Measurements from ENCODE around the gene ZNF385B. TPM values are rescaled to one million over a fixed set of nuclear protein-coding genes. Genes with fewer than 3 reads are reported as not detected.

Gene ZNF385B
- polyA plus RNA-seq, 1 donor (not counting 4 experiments of a cell fraction or from before 2014, with no cell fraction given) = 0.17 TPM

DNA sequence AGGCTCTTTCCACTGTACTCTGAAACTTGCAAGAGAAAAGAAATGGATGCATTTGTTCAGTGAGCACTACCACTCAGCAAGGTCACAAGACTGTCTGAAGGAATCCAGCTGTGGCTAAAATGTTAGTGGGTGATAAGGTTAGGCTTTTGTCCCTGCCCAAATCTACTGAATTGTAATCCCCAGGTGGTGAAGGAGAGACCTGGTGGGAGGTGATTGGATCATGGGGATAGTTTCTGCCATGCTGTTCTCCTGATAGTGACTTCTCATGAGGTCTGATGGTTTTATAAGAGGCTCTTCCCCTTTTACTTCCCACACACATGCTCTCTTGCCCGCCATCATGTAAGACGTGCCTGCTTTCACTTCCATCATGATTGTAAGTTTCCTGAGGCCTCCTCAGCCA is 68.2 kb downstream of the ZNF385B start:
- Histone ChIP-seq H3K27me3 (ENCODE audit: control insufficient read depth, extremely low read depth, insufficient read depth, low read length) (no peaks in the 10 kb centered on the region), H3K4me3 (ENCODE audit: control insufficient read depth in 2 of 3, extremely low read depth in 1 of 3, insufficient read depth in 2 of 3, low read depth in 1 of 3, low read length in 3 of 3) (no peak overlapping the region), H3K4me1 (ENCODE audit: control insufficient read depth, extremely low read depth, insufficient read depth, low read length) (peaks cover 9% of the 10 kb centered on the region), H3K4me2 (ENCODE audit: control insufficient read depth, extremely low read depth, insufficient read depth, low read depth, low read length) (no peak overlapping the region), H3K9me3 (ENCODE audit: control insufficient read depth, low read depth, low read length) (no peaks in the 10 kb centered on the region), H3K9ac (ENCODE audit: control insufficient read depth, extremely low read depth, insufficient read depth, low read length) (no peak overlapping the region), H4K20me1 (ENCODE audit: control insufficient read depth, extremely low read depth, insufficient read depth, low read length) (no peaks in the 10 kb centered on the region), H3K36me3 (ENCODE audit: control insufficient read depth in 2 of 2, extremely low read depth in 1 of 2, insufficient read depth in 2 of 2, low read length in 2 of 2) (no peaks in the 10 kb centered on the region), H3K9me1 (ENCODE audit: control insufficient read depth, extremely low read depth, insufficient read depth, low read length) (no peaks in the 10 kb centered on the region), H2AFZ (ENCODE audit: control insufficient read depth, low read length) (no peak overlapping the region), H3K79me2 (ENCODE audit: control insufficient read depth, insufficient read depth, low read length) (no peaks in the 10 kb centered on the region), H3K27ac (ENCODE audit: control insufficient read depth, insufficient read depth, low read length) (no peak overlapping the region)
- DNase-seq (ENCODE audit: low read depth, low spot score) (no peak), FAIRE-seq (no peak)
- dilution Hi-C loops (cut with MboI; ENCODE audit: extremely low pct_ligation_motif_present, low sequenced_read_pairs) = no loop called here
- TF ChIP-seq EZH2 (IDR thresholded peaks at IDR 0.05; ENCODE audit: low read length) = no peak
- TF ChIP-seq, protein P1, sequence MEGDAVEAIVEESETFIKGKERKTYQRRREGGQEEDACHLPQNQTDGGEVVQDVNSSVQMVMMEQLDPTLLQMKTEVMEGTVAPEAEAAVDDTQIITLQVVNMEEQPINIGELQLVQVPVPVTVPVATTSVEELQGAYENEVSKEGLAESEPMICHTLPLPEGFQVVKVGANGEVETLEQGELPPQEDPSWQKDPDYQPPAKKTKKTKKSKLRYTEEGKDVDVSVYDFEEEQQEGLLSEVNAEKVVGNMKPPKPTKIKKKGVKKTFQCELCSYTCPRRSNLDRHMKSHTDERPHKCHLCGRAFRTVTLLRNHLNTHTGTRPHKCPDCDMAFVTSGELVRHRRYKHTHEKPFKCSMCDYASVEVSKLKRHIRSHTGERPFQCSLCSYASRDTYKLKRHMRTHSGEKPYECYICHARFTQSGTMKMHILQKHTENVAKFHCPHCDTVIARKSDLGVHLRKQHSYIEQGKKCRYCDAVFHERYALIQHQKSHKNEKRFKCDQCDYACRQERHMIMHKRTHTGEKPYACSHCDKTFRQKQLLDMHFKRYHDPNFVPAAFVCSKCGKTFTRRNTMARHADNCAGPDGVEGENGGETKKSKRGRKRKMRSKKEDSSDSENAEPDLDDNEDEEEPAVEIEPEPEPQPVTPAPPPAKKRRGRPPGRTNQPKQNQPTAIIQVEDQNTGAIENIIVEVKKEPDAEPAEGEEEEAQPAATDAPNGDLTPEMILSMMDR (optimal IDR thresholded peaks at IDR 0.05 in 1 of 3, IDR thresholded peaks at IDR 0.05 in 1 of 3, conservative IDR thresholded peaks at IDR 0.05 in 1 of 3; ENCODE audit: extremely low read depth in 1 of 3, insufficient read depth in 2 of 3, low read length in 3 of 3) = no peak

DNA sequence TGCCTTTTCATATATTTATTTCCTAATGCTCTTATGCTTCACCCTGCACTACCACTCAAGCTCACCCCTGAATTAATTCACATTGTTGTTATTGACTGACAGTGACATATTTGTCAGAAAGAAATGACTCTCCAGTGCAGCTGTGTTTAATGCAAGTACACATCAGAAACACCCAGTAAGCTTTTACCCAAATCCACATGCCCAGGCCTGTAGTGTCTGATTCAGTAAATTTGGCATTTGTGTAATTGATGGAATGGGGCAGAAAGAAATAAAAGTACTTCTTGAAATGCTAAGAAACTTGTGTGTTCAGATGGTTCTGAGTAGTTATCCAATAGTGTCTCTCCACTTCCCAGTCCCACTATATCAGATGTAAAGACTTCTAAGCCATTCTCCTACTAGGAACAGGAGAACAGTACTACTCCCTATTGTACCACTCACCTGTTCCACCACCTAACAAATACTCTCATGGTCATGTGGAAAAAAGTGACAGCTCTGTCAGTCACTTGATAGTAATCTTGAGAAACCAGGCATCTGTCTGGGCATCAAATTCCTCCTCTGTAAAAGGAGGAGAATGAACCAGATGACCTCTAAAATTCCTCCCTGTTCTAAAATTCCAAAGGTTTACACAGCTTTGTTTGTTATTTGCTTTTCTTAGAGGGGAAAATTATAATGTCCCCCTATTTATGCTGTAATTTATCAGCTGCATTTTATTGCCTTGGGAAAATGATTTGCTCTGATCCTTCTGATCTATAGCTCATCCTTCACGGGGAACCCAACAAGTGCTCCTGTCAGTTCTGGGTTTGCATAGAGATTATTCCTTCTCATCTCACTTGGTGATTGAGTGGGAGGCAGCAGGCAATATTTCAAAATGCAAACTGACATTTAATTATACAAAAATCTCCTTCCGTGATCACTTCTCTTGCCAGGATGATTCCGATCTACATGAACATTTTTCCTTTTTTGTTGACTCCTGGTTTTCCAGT is 70.9 kb downstream of the ZNF385B start:
- peak overlapping the region; percentile 23 for H3K4me2 ChIP-seq (ENCODE audit: control insufficient read depth, extremely low read depth, insufficient read depth, low read depth, low read length)
- TF ChIP-seq, protein P1 (optimal IDR thresholded peaks at IDR 0.05 in 1 of 3, IDR thresholded peaks at IDR 0.05 in 1 of 3, conservative IDR thresholded peaks at IDR 0.05 in 1 of 3; ENCODE audit: extremely low read depth in 1 of 3, insufficient read depth in 2 of 3, low read length in 3 of 3) = no peak
- no peak for TF ChIP-seq EZH2 (IDR thresholded peaks at IDR 0.05; ENCODE audit: low read length)
- no peaks in the 10 kb centered on the region for H3K79me2 ChIP-seq (ENCODE audit: control insufficient read depth, insufficient read depth, low read length)
- dilution Hi-C loops (cut with MboI; ENCODE audit: extremely low pct_ligation_motif_present, low sequenced_read_pairs) = no loop called here
- H4K20me1 ChIP-seq (ENCODE audit: control insufficient read depth, extremely low read depth, insufficient read depth, low read length) = no peaks in the 10 kb centered on the region
- no peaks in the 10 kb centered on the region for H3K9me3 ChIP-seq (ENCODE audit: control insufficient read depth, low read depth, low read length)
- FAIRE-seq = peak; percentile 62
- no peaks in the 10 kb centered on the region for H3K36me3 ChIP-seq (ENCODE audit: control insufficient read depth in 2 of 2, extremely low read depth in 1 of 2, insufficient read depth in 2 of 2, low read length in 2 of 2)
- H3K4me1 ChIP-seq (ENCODE audit: control insufficient read depth, extremely low read depth, insufficient read depth, low read length) = peaks cover 9% of the 10 kb centered on the region
- no peak overlapping the region for H2AFZ ChIP-seq (ENCODE audit: control insufficient read depth, low read length)
- H3K27ac ChIP-seq (ENCODE audit: control insufficient read depth, insufficient read depth, low read length) = no peak overlapping the region
- no peaks in the 10 kb centered on the region for H3K27me3 ChIP-seq (ENCODE audit: control insufficient read depth, extremely low read depth, insufficient read depth, low read length)
- H3K9ac ChIP-seq (ENCODE audit: control insufficient read depth, extremely low read depth, insufficient read depth, low read length) = no peak overlapping the region
- DNase-seq (ENCODE audit: low read depth, low spot score) = no peak
- no peaks in the 10 kb centered on the region for H3K9me1 ChIP-seq (ENCODE audit: control insufficient read depth, extremely low read depth, insufficient read depth, low read length)
- H3K4me3 ChIP-seq (ENCODE audit: control insufficient read depth in 2 of 3, extremely low read depth in 1 of 3, insufficient read depth in 2 of 3, low read depth in 1 of 3, low read length in 3 of 3) = no peak overlapping the region
